H1 (cell line): Measurements from ENCODE around the gene ASPN. TPM values are rescaled to one million over a fixed set of nuclear protein-coding genes. Genes with fewer than 3 reads are reported as not detected.

Source experiments
- CTCF ChIA-PET: fragments of 300-600 bp; sonication (Branson Sonifier 250); formaldehyde crosslinking; loops from one replicate; lab custom pipeline; 2021; ENCODE audit not compliant: partially characterized antibody; lab: Charles Lee
- POLR2A ChIA-PET: fragments of 300-600 bp; sonication (Branson Sonifier 250); formaldehyde crosslinking; loops from one replicate; lab custom pipeline; 2021; ENCODE audit warnings: inconsistent platforms; ENCODE audit not compliant: partially characterized antibody; lab: Charles Lee
- DNase-seq, 2 experiments: peaks; one replicate each; pipeline versions ENCODE4 v3.0.0 to v3.0.0-alpha.2; 2010 to 2022; ENCODE audit warnings: low spot score in 2 of 2, low read depth in 1 of 2, mixed read lengths in 1 of 2
- FAIRE-seq: peaks from 2 replicates; lab custom pipeline; 2011; peaks lifted over from hg19 to GRCh38; lab: Jason Lieb, UNC
- H2AFZ ChIP-seq: 2 replicates; pipeline ENCODE4 v1.8.1; 2012; ENCODE audit warnings: low read length, inconsistent platforms
- H2AK5ac ChIP-seq: 2 replicates; pipeline ENCODE4 v1.6.1; 2013; ENCODE audit warnings: low read depth, low read length
- H2BK120ac ChIP-seq: replicated peaks from 2 replicates; pipeline ENCODE3; 2013; ENCODE audit warnings: low read depth, low read length, inconsistent platforms
- H2BK12ac ChIP-seq: 2 replicates; pipeline ENCODE4 v1.6.1; 2013; ENCODE audit warnings: low read depth, low read length
- H2BK15ac ChIP-seq: 2 replicates; pipeline ENCODE4 v1.6.1; 2013; ENCODE audit warnings: low read length
- H2BK20ac ChIP-seq: 2 replicates; pipeline ENCODE4 v1.6.1; 2013; ENCODE audit warnings: low read length
- H2BK5ac ChIP-seq: 2 replicates; pipeline ENCODE4 v1.6.1; 2013; ENCODE audit warnings: low read depth, low read length
- H3K14ac ChIP-seq: 2 replicates; pipeline ENCODE4 v1.6.1; 2013; ENCODE audit warnings: inconsistent platforms; ENCODE audit not compliant: insufficient read length
- H3K18ac ChIP-seq: 2 replicates; pipeline ENCODE4 v1.6.1; 2013; ENCODE audit warnings: low read length; ENCODE audit errors: extremely low read depth
- H3K23ac ChIP-seq: 2 replicates; pipeline ENCODE4 v1.6.1; 2013; ENCODE audit warnings: inconsistent platforms; ENCODE audit not compliant: insufficient read length
- H3K23me2 ChIP-seq: 2 replicates; pipeline ENCODE4 v1.6.1; 2013; ENCODE audit warnings: low read depth, low read length
- H3K27ac ChIP-seq: 2 replicates; pipeline ENCODE4 v1.6.1; 2011; ENCODE audit warnings: low read depth, low read length, inconsistent platforms
- H3K27me3 ChIP-seq, 4 experiments: replicated peaks in 1 of 4; 1 replicate in 1 of 4; 2 replicates in 3 of 4; pipeline versions ENCODE4 v1.6.1 to v1.8.1; 2011 to 2013; ENCODE audit warnings: low read length in 3 of 4, mild to moderate bottlenecking in 3 of 4, inconsistent platforms in 2 of 4, mixed read lengths in 2 of 4, moderate library complexity in 1 of 4; ENCODE audit not compliant: control insufficient read depth in 3 of 4, insufficient read depth in 3 of 4; ENCODE audit errors: extremely low read depth in 1 of 4
- H3K36me3 ChIP-seq, 4 experiments: 2 replicates each; pipeline versions ENCODE4 v1.6.1 to v1.8.1; 2011 to 2013; ENCODE audit warnings: mild to moderate bottlenecking in 4 of 4, low read length in 3 of 4, moderate library complexity in 2 of 4, control low read depth in 1 of 4, inconsistent platforms in 1 of 4; ENCODE audit not compliant: insufficient read depth in 4 of 4, control insufficient read depth in 2 of 4
- H3K4ac ChIP-seq: replicated peaks from 2 replicates; pipeline ENCODE3; 2013; ENCODE audit warnings: low read length, low read depth, mixed read lengths, inconsistent platforms; ENCODE audit not compliant: insufficient read length
- H3K4me1 ChIP-seq, 4 experiments: replicated peaks in 1 of 4; 1 replicate in 1 of 4; 2 replicates in 3 of 4; pipeline versions ENCODE4 v1.6.1 to v1.8.1; 2011 to 2013; ENCODE audit warnings: low read length in 3 of 4, inconsistent platforms in 2 of 4, mixed read lengths in 1 of 4; ENCODE audit not compliant: insufficient read depth in 4 of 4, control insufficient read depth in 3 of 4
- H3K4me2 ChIP-seq, 2 experiments: 2 replicates each; pipeline versions ENCODE4 v1.6.1 to v1.8.1; 2011 to 2013; ENCODE audit warnings: low read depth in 2 of 2, low read length in 2 of 2, control low read depth in 1 of 2, inconsistent platforms in 1 of 2, mild to moderate bottlenecking in 1 of 2; ENCODE audit not compliant: insufficient read depth in 1 of 2
- H3K4me3 ChIP-seq, 4 experiments: fragments of 200-600, 300-600 bp in 1 of 4; sonication (generic), shearing (Covaris generic), sonication (Bioruptor Twin) in 1 of 4; 2 replicates each; pipeline versions ENCODE4 v1.5.1 to v1.8.1; 2011 to 2016; ENCODE audit warnings: low read length in 4 of 4, low read depth in 3 of 4, control low read depth in 2 of 4, inconsistent platforms in 2 of 4, mild to moderate bottlenecking in 2 of 4, mixed read lengths in 1 of 4, moderate library complexity in 1 of 4; ENCODE audit not compliant: insufficient read depth in 2 of 4; ENCODE audit errors: extremely low read depth in 1 of 4
- H3K56ac ChIP-seq: replicated peaks from 2 replicates; pipeline ENCODE3; 2013; ENCODE audit warnings: low read depth, mild to moderate bottlenecking, mixed read lengths, low read length, inconsistent platforms; ENCODE audit not compliant: insufficient read length
- H3K79me1 ChIP-seq: 2 replicates; pipeline ENCODE4 v1.6.1; 2013; ENCODE audit warnings: low read depth, low read length, control low read depth
- H3K79me2 ChIP-seq, 2 experiments: 2 replicates each; pipeline versions ENCODE4 v1.6.1 to v1.8.1; 2012 to 2013; ENCODE audit warnings: low read length in 2 of 2, mild to moderate bottlenecking in 2 of 2, inconsistent platforms in 1 of 2; ENCODE audit not compliant: insufficient read depth in 2 of 2, control insufficient read depth in 1 of 2
- H3K9ac ChIP-seq, 4 experiments: replicated peaks in 1 of 4; 1 replicate in 1 of 4; 2 replicates in 3 of 4; pipeline versions ENCODE4 v1.6.1 to v1.8.1; 2011 to 2013; ENCODE audit warnings: low read depth in 3 of 4, low read length in 3 of 4, control low read depth in 2 of 4, mild to moderate bottlenecking in 2 of 4, moderate library complexity in 2 of 4, inconsistent platforms in 1 of 4; ENCODE audit errors: extremely low read depth in 1 of 4
- H3K9me3 ChIP-seq, 2 experiments: 2 replicates each; pipeline versions ENCODE4 v1.6.1 to v1.8.1; 2012 to 2013; ENCODE audit warnings: mild to moderate bottlenecking in 2 of 2, moderate library complexity in 2 of 2, control low read depth in 1 of 2, inconsistent platforms in 1 of 2, low read depth in 1 of 2, low read length in 1 of 2, mixed read lengths in 1 of 2; ENCODE audit not compliant: insufficient read depth in 2 of 2
- H4K20me1 ChIP-seq, 2 experiments: replicated peaks in 1 of 2; 2 replicates each; pipeline versions ENCODE3 to v1.8.1; 2011 to 2013; ENCODE audit warnings: inconsistent platforms in 2 of 2, low read length in 2 of 2, mild to moderate bottlenecking in 1 of 2; ENCODE audit not compliant: insufficient read depth in 2 of 2, control insufficient read depth in 1 of 2
- H4K5ac ChIP-seq: 2 replicates; pipeline ENCODE4 v1.6.1; 2013; ENCODE audit warnings: low read length, low read depth, mixed read lengths, inconsistent platforms; ENCODE audit not compliant: insufficient read length
- H4K8ac ChIP-seq: 2 replicates; pipeline ENCODE4 v1.8.0; 2013; ENCODE audit warnings: mild to moderate bottlenecking, moderate library complexity, low read length, inconsistent platforms; ENCODE audit not compliant: insufficient read depth; ENCODE audit errors: extremely low read depth
- H4K91ac ChIP-seq: replicated peaks from 2 replicates; pipeline ENCODE3; 2013; ENCODE audit warnings: low read length, mixed read lengths, inconsistent platforms; ENCODE audit not compliant: insufficient read length
- ASH2L ChIP-seq: fragments of 200-600, 300-600 bp; sonication (generic); IDR thresholded peaks from one replicate; pipeline ENCODE4 v1.7.1; 2017; ENCODE audit warnings: low read length
- CHD1 ChIP-seq: IDR thresholded peaks from 2 replicates; pipeline ENCODE4 v1.6.1; 2012; ENCODE audit warnings: low read depth, low read length, improper control_type of control experiment
- EZH2 ChIP-seq: fragments of 200-600 bp; sonication (generic); IDR thresholded peaks from 2 replicates; pipeline ENCODE4 v1.7.1; 2012; ENCODE audit warnings: low read depth, mild to moderate bottlenecking, moderate library complexity, low read length, inconsistent platforms; ENCODE audit not compliant: severe bottlenecking
- GABPA ChIP-seq: IDR thresholded peaks from 2 replicates; pipeline ENCODE4 v1.6.1; 2011; ENCODE audit warnings: mild to moderate bottlenecking, low read length, moderate library complexity, borderline replicate concordance; ENCODE audit not compliant: insufficient read depth
- MAFK ChIP-seq: IDR thresholded peaks from 2 replicates; pipeline ENCODE4 v1.6.1; 2012; ENCODE audit warnings: low read depth, mild to moderate bottlenecking, improper control_type of control experiment, low read length
- RBBP5 ChIP-seq: IDR thresholded peaks from 2 replicates; pipeline ENCODE4 v1.7.1; 2012; ENCODE audit warnings: low read depth, mild to moderate bottlenecking, inconsistent platforms, low read length, moderate library complexity, borderline replicate concordance
- SIRT6 ChIP-seq: IDR thresholded peaks from one replicate; pipeline ENCODE4 v1.7.1; 2012; ENCODE audit warnings: low read length, inconsistent platforms
- SP2 ChIP-seq: IDR thresholded peaks from 2 replicates; pipeline ENCODE4 v1.6.1; 2012; ENCODE audit warnings: mild to moderate bottlenecking, low read length, inconsistent platforms
- TCF12 ChIP-seq: IDR thresholded peaks from 2 replicates; pipeline ENCODE4 v1.6.1; 2011; ENCODE audit warnings: low read depth, mild to moderate bottlenecking, low read length
- TEAD4 ChIP-seq: IDR thresholded peaks from 2 replicates; pipeline ENCODE4 v1.6.1; 2012; ENCODE audit warnings: low read depth, low read length, inconsistent platforms, mixed read lengths
- WGBS, 2 experiments: shearing (Covaris generic) in 1 of 2; methylation state at CpG; one replicate each; pipeline versions ENCODE4 v1.1.6 to v1.1.7; 2013 to 2015; ENCODE audit warnings: low lambda C conversion rate in 2 of 2, mixed read lengths in 2 of 2, inconsistent platforms in 1 of 2, low coverage in 1 of 2, missing lambda C conversion rate in 1 of 2; ENCODE audit not compliant: insufficient replicate concordance in 2 of 2, insufficient coverage in 1 of 2, insufficient read length in 1 of 2; ENCODE audit errors: extremely low coverage in 1 of 2, missing lambda C conversion rate in 1 of 2; 5-methylcytosine and 5-hydroxymethylcytosine counted together
- polyA plus RNA-seq, 7 experiments: library from polyadenylated mRNA; depleted of rRNA in 3 of 7; stranded (reverse) in 5 of 7; unstranded in 2 of 7; fragments of >200 nt in 5 of 7; fragments of 200-250 nt in 2 of 7; gene quantifications; 1 replicate in 5 of 7; 2 replicates in 1 of 7; 4 replicates in 1 of 7; pipeline versions ENCODE4 v1.2.1 to v1.2.3, GENCODE V29; 2011 to 2013; ENCODE audit warnings: missing spikeins in 2 of 7, mixed read lengths in 2 of 7
- total RNA-seq: library from RNA; stranded (reverse); fragmentation: NEBNext Ultra II Directional; extraction: Animal tissue kit (Norgen Biotek cat#: 25700); gene quantifications from 2 replicates; pipeline ENCODE4 v1.2.1, GENCODE V29; 2021
- TF ChIP-seq, protein P1 (sequence below): IDR thresholded peaks from 2 replicates; pipeline ENCODE4 v1.6.1; 2012; ENCODE audit warnings: low read length, inconsistent platforms

The ASPN gene
- total and polyA plus RNA-seq, 2 of the 8 experiments (the other 6 are each of a cell fraction or from before 2014, with no cell fraction given) = not detected

DNA sequence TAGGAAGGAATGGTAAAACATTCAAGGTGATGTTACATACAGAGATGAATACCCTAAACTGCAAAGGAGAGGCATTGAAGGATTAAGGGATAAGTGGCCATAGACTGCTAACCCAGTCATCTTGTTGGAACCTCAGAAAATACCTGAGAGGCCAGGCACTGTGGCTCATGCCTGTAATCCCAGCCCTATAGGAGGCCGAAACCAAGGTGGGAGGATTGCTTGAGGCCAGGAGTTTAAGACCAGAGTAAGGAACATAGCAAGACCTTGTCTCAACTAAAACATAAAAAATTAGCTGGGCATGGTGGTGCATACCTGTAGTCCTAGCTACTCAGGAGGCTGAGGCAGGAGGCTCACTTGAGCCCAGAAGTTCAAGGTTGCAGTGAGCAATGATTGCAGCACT is 42.6 kb upstream of the ASPN start:
- Histone ChIP-seq H3K4me1 (no peaks in the 10 kb centered on the region), H2BK12ac (no peak overlapping the region), H3K79me1 (no peaks in the 10 kb centered on the region), H2AFZ (no peak overlapping the region), H3K9me3 (no peaks in the 10 kb centered on the region), H3K79me2 (no peaks in the 10 kb centered on the region), H3K18ac (no peak overlapping the region), H3K27ac (no peak overlapping the region), H3K4ac (no peak overlapping the region), H2BK120ac (no peak overlapping the region), H3K4me2 (no peak overlapping the region), H2AK5ac (no peak overlapping the region), H3K9ac (no peak overlapping the region), H3K56ac (no peak overlapping the region), H3K36me3 (no peaks in the 10 kb centered on the region), H3K23ac (no peak overlapping the region), H3K14ac (no peak overlapping the region), H3K27me3 (no peaks in the 10 kb centered on the region), H2BK15ac (no peak overlapping the region), H4K8ac (no peak overlapping the region), H4K5ac (no peak overlapping the region), H2BK5ac (no peak overlapping the region), H4K91ac (no peak overlapping the region), H3K4me3 (no peak overlapping the region), H3K23me2 (no peaks in the 10 kb centered on the region), H4K20me1 (no peaks in the 10 kb centered on the region), H2BK20ac (no peak overlapping the region)
- ChIA-PET POLR2A (no interaction called here), CTCF (interaction anchor here (3.6 kb wide), 1 partner anchor 22 kb away, joined by 19 read pairs; no protein-coding TSS in a partner anchor)
- TF ChIP-seq ASH2L (no peak), GABPA (no peak), RBBP5 (no peak), SP2 (no peak), SIRT6 (no peak), TCF12 (no peak), CHD1 (no peak), TEAD4 (no peak), MAFK (no peak), EZH2 (no peak)
- TF ChIP-seq, protein P1, sequence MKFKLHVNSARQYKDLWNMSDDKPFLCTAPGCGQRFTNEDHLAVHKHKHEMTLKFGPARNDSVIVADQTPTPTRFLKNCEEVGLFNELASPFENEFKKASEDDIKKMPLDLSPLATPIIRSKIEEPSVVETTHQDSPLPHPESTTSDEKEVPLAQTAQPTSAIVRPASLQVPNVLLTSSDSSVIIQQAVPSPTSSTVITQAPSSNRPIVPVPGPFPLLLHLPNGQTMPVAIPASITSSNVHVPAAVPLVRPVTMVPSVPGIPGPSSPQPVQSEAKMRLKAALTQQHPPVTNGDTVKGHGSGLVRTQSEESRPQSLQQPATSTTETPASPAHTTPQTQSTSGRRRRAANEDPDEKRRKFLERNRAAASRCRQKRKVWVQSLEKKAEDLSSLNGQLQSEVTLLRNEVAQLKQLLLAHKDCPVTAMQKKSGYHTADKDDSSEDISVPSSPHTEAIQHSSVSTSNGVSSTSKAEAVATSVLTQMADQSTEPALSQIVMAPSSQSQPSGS = no peak
- no peak for FAIRE-seq
- WGBS, 2 experiments = 90% methylated on average over 1 of the region's 1 CpG; no CpG with 5 or more reads in 1 of the 2 experiments
- DNase-seq = no peak
